Neural progenitor cell (in vitro differentiated cells): Measurements from ENCODE around the gene EPHB3.

Source experiments
- EZH2 ChIP-seq: fragments of 200-600 bp; sonication (generic); IDR thresholded peaks from 2 replicates; pipeline ENCODE4 v1.6.1; 2017; ENCODE audit warnings: antibody characterized with exemption, mild to moderate bottlenecking, moderate library complexity
- EZH2phosphoT487 ChIP-seq: fragments of 200-600 bp; sonication (generic); IDR thresholded peaks from 2 replicates; pipeline ENCODE4 v1.6.1; 2017; ENCODE audit warnings: antibody characterized with exemption
- TF ChIP-seq, protein P1 (sequence below): fragments of 200-600 bp; sonication (generic); IDR thresholded peaks from 2 replicates; pipeline ENCODE4 v1.5.1; 2017; ENCODE audit warnings: antibody characterized with exemption, mild to moderate bottlenecking

DNA sequence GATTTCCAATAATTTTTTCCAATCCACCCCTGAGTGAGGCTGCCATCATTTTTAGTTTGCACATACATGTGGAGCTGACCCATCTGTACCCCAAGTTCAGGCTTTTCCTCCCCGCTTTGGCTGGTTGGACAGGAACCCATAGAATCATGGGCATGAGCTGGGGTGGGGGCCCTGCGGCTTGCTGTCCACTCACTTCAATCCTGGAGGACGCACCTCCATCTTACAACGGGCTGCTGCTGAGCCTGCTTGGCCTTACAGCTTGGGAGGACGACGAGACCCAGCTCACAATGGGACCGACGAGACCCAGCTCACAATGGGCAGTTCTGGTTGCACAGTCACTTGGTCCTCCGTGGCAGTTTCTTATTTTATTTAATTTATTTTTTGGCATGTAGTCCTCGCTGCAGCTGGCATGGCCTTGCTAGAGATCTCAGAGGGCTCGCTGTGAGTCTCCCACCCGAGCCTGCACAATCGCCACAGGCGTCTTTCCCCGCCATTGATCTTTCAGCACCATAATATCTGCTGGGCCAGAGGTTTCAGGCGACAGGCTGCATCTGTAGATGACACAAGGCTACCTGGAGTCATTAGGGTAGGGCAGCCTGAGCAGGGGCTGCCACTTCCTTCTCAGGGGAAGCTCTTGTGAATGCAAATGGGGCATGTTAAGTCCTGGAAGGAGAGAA, 19.6 kb upstream of the EPHB3 start:
- TF ChIP-seq, protein P1, sequence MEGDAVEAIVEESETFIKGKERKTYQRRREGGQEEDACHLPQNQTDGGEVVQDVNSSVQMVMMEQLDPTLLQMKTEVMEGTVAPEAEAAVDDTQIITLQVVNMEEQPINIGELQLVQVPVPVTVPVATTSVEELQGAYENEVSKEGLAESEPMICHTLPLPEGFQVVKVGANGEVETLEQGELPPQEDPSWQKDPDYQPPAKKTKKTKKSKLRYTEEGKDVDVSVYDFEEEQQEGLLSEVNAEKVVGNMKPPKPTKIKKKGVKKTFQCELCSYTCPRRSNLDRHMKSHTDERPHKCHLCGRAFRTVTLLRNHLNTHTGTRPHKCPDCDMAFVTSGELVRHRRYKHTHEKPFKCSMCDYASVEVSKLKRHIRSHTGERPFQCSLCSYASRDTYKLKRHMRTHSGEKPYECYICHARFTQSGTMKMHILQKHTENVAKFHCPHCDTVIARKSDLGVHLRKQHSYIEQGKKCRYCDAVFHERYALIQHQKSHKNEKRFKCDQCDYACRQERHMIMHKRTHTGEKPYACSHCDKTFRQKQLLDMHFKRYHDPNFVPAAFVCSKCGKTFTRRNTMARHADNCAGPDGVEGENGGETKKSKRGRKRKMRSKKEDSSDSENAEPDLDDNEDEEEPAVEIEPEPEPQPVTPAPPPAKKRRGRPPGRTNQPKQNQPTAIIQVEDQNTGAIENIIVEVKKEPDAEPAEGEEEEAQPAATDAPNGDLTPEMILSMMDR = no peak
- TF ChIP-seq EZH2phosphoT487 (no peak), EZH2 (no peak)
